Measurements from ENCODE around the gene SLC8A1. TPM values are rescaled to one million over a fixed set of nuclear protein-coding genes. Genes with fewer than 3 reads are reported as not detected.

The SLC8A1 gene
- total RNA-seq, 3 donors from 2014 or later = 8.2 to 14.2 (median 12.2) TPM

GRCh38 chr2:40371525-40372282 is 80.2 kb downstream of the SLC8A1 start:
- no peak for DNase-seq (ENCODE audit: low spot score in 2 of 2)
- intact Hi-C loops (cut with DNase I; ENCODE audit: low total_unique reads) = no loop called here
- Histone ChIP-seq H3K4me3 (no peak overlapping the region), H3K36me3 (no peaks in the 10 kb centered on the region), H3K9me3 (no peaks in the 10 kb centered on the region), H3K27me3 (no peaks in the 10 kb centered on the region), H3K4me1 (no peaks in the 10 kb centered on the region), H3K27ac (no peak overlapping the region)
- no peak for TF ChIP-seq POLR2AphosphoS5 (IDR thresholded peaks at IDR 0.05)
- no peak for TF ChIP-seq POLR2A (IDR thresholded peaks at IDR 0.05)
- TF ChIP-seq, protein P1, sequence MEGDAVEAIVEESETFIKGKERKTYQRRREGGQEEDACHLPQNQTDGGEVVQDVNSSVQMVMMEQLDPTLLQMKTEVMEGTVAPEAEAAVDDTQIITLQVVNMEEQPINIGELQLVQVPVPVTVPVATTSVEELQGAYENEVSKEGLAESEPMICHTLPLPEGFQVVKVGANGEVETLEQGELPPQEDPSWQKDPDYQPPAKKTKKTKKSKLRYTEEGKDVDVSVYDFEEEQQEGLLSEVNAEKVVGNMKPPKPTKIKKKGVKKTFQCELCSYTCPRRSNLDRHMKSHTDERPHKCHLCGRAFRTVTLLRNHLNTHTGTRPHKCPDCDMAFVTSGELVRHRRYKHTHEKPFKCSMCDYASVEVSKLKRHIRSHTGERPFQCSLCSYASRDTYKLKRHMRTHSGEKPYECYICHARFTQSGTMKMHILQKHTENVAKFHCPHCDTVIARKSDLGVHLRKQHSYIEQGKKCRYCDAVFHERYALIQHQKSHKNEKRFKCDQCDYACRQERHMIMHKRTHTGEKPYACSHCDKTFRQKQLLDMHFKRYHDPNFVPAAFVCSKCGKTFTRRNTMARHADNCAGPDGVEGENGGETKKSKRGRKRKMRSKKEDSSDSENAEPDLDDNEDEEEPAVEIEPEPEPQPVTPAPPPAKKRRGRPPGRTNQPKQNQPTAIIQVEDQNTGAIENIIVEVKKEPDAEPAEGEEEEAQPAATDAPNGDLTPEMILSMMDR (IDR thresholded peaks at IDR 0.05) = no peak

- Histone ChIP-seq H3K9me3 (no peaks in the 10 kb centered on the region), H3K4me3 (no peak overlapping the region), H3K27me3 (no peaks in the 10 kb centered on the region), H3K36me3 (no peaks in the 10 kb centered on the region), H3K4me1 (no peaks in the 10 kb centered on the region), H3K27ac (no peak overlapping the region)
- no peak for DNase-seq (ENCODE audit: low spot score in 2 of 2)
- intact Hi-C loops (cut with DNase I; ENCODE audit: low total_unique reads) = no loop called here
- TF ChIP-seq POLR2A (IDR thresholded peaks at IDR 0.05) = no peak
- TF ChIP-seq, protein P1 (IDR thresholded peaks at IDR 0.05) = no peak
- TF ChIP-seq POLR2AphosphoS5 (IDR thresholded peaks at IDR 0.05) = no peak
These were observed 81.9 kb downstream of the SLC8A1 start for GRCh38 chr2:40370007-40370395.

GRCh38 chr2:40369267-40370006 is 82.5 kb downstream of the SLC8A1 start:
- TF ChIP-seq, protein P1 (IDR thresholded peaks at IDR 0.05) = no peak
- TF ChIP-seq POLR2A (IDR thresholded peaks at IDR 0.05) = no peak
- TF ChIP-seq POLR2AphosphoS5 (IDR thresholded peaks at IDR 0.05) = no peak
- intact Hi-C loops (cut with DNase I; ENCODE audit: low total_unique reads) = no loop called here
- no peak overlapping the region for H3K27ac ChIP-seq
- no peak overlapping the region for H3K4me3 ChIP-seq
- no peaks in the 10 kb centered on the region for H3K4me1 ChIP-seq
- DNase-seq (ENCODE audit: low spot score in 2 of 2) = no peak
- no peaks in the 10 kb centered on the region for H3K36me3 ChIP-seq
- H3K27me3 ChIP-seq = no peaks in the 10 kb centered on the region
- no peaks in the 10 kb centered on the region for H3K9me3 ChIP-seq

- Histone ChIP-seq H3K27me3 (no peaks in the 10 kb centered on the region), H3K36me3 (no peaks in the 10 kb centered on the region), H3K4me3 (no peak overlapping the region), H3K4me1 (no peaks in the 10 kb centered on the region), H3K27ac (no peak overlapping the region), H3K9me3 (no peaks in the 10 kb centered on the region)
- no peak for TF ChIP-seq POLR2AphosphoS5 (IDR thresholded peaks at IDR 0.05)
- no peak for TF ChIP-seq POLR2A (IDR thresholded peaks at IDR 0.05)
- TF ChIP-seq, protein P1 (IDR thresholded peaks at IDR 0.05) = no peak
- intact Hi-C loops (cut with DNase I; ENCODE audit: low total_unique reads) = loop anchor here (2.0 kb wide), 1 partner anchor 61 kb away; no protein-coding TSS in a partner anchor
- DNase-seq (ENCODE audit: low spot score in 2 of 2) = no peak
These were observed 84.2 kb downstream of the SLC8A1 start for GRCh38 chr2:40367652-40368051.

DNA sequence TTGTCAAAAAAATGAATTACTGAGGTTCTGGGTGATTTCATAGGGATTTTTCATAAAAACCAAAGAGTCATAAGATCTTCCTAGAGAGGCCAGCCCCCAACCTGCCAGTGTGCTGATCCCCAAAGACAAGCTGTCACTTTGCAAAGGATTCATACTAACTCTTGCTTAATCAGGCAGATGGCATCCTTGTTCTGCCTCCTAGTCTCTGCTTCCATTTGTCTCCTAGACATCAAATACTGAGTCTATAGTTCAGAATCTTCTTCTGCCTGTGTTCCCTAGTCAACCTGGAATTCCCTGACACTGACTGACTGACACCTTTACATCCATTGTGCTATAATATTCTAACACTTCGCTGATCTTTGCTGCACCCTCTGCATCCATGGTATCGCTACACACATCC is 84.9 kb downstream of the SLC8A1 start:
- intact Hi-C loops (cut with DNase I; ENCODE audit: low total_unique reads) = loop anchor here (2.0 kb wide), 1 partner anchor 62 kb away; no protein-coding TSS in a partner anchor

More for the DNA sequence above, 84.9 kb downstream of the SLC8A1 start:
- H3K4me1 ChIP-seq = no peaks in the 10 kb centered on the region
- H3K4me3 ChIP-seq = no peak overlapping the region
- no peaks in the 10 kb centered on the region for H3K36me3 ChIP-seq
- no peaks in the 10 kb centered on the region for H3K27me3 ChIP-seq
- H3K9me3 ChIP-seq = no peaks in the 10 kb centered on the region
- no peak overlapping the region for H3K27ac ChIP-seq
- no peak for DNase-seq (ENCODE audit: low spot score in 2 of 2)
- TF ChIP-seq POLR2A (IDR thresholded peaks at IDR 0.05) = no peak
- TF ChIP-seq POLR2AphosphoS5 (IDR thresholded peaks at IDR 0.05) = no peak
- TF ChIP-seq, protein P1 (IDR thresholded peaks at IDR 0.05) = no peak

Measured in breast epithelium (tissue), 4 donors.